HCT116 (cell line): Measurements from ENCODE around the gene MGAT4A.

Source experiments
- EZH2 ChIP-seq: fragments of 200-600 bp; sonication (generic); IDR thresholded peaks from 2 replicates; pipeline ENCODE4 v1.6.1; 2017; ENCODE audit warnings: antibody characterized with exemption, mixed run types
- FOSL1 ChIP-seq: IDR thresholded peaks from 2 replicates; pipeline ENCODE4 v1.6.1; 2012; ENCODE audit warnings: low read depth
- JUND ChIP-seq: IDR thresholded peaks from 2 replicates; pipeline ENCODE4 v1.6.1; 2012
- POLR2A ChIP-seq: IDR thresholded peaks from 2 replicates; pipeline ENCODE4 v1.7.0; 2011; ENCODE audit warnings: borderline replicate concordance; ENCODE audit not compliant: insufficient read depth, insufficient read length; ENCODE audit errors: extremely low read depth
- POLR2AphosphoS5 ChIP-seq: IDR thresholded peaks from 2 replicates; pipeline ENCODE4 v1.6.1; 2011; ENCODE audit warnings: mild to moderate bottlenecking, low read depth, low read length, moderate library complexity
- RAD21 ChIP-seq: IDR thresholded peaks from 2 replicates; pipeline ENCODE4 v1.6.1; 2012; ENCODE audit warnings: low read depth, mild to moderate bottlenecking
- TCF7L2 ChIP-seq: IDR thresholded peaks from 2 replicates; pipeline ENCODE4 v1.7.0; 2011; ENCODE audit warnings: borderline replicate concordance, inconsistent platforms; ENCODE audit not compliant: insufficient read depth, insufficient read length; ENCODE audit errors: extremely low read depth
- TF ChIP-seq, protein P1 (sequence below), 3 experiments: fragments of 200-600 bp in 1 of 3; sonication (generic) in 1 of 3; IDR thresholded peaks in 2 of 3; conservative IDR thresholded peaks in 1 of 3; 2 replicates each; pipeline ENCODE4 v1.5.1; 2012 to 2017; ENCODE audit warnings: low read depth in 2 of 3, low read length in 2 of 3, antibody characterized with exemption in 1 of 3, borderline replicate concordance in 1 of 3, control low read depth in 1 of 3, mild to moderate bottlenecking in 1 of 3, mixed read lengths in 1 of 3, mixed run types in 1 of 3, moderate library complexity in 1 of 3; ENCODE audit not compliant: insufficient read depth in 1 of 3
- TF ChIP-seq, protein P2 (sequence below): IDR thresholded peaks from 2 replicates; pipeline ENCODE4 v1.6.1; 2012
- TF ChIP-seq, protein P3 (sequence below): IDR thresholded peaks from 2 replicates; pipeline ENCODE4 v1.6.1; 2012; ENCODE audit warnings: low read depth
- TF ChIP-seq, protein P4 (sequence below): IDR thresholded peaks from 2 replicates; pipeline ENCODE4 v1.6.1; 2012

DNA sequence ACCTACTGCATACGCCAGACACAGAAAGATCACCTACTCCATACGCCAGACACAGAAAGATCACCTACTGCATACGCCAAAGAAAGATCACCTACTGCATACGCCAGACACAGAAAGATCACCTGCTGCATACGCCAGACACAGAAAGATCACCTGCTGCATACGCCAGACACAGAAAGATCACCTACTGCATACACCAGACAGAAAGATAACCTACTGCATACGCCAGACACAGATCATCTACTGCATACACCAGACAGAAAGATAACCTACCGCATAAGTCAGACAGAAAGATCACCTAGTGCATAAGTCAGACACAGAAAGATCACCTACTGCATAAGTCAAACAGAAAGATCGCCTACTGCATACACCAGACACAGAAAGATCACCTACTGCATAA is 148.4 kb downstream of the MGAT4A start:
- TF ChIP-seq POLR2AphosphoS5 = no peak
- TF ChIP-seq, protein P1, sequence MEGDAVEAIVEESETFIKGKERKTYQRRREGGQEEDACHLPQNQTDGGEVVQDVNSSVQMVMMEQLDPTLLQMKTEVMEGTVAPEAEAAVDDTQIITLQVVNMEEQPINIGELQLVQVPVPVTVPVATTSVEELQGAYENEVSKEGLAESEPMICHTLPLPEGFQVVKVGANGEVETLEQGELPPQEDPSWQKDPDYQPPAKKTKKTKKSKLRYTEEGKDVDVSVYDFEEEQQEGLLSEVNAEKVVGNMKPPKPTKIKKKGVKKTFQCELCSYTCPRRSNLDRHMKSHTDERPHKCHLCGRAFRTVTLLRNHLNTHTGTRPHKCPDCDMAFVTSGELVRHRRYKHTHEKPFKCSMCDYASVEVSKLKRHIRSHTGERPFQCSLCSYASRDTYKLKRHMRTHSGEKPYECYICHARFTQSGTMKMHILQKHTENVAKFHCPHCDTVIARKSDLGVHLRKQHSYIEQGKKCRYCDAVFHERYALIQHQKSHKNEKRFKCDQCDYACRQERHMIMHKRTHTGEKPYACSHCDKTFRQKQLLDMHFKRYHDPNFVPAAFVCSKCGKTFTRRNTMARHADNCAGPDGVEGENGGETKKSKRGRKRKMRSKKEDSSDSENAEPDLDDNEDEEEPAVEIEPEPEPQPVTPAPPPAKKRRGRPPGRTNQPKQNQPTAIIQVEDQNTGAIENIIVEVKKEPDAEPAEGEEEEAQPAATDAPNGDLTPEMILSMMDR (IDR thresholded peaks at IDR 0.05 in 2 of 3, conservative IDR thresholded peaks at IDR 0.05 in 1 of 3; ENCODE audit: borderline replicate concordance in 1 of 3, insufficient read depth in 1 of 3, low read depth in 2 of 3, low read length in 2 of 3) = no peak
- TF ChIP-seq POLR2A = no peak
- TF ChIP-seq, protein P2, sequence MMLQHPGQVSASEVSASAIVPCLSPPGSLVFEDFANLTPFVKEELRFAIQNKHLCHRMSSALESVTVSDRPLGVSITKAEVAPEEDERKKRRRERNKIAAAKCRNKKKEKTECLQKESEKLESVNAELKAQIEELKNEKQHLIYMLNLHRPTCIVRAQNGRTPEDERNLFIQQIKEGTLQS = no peak
- TF ChIP-seq, protein P3, sequence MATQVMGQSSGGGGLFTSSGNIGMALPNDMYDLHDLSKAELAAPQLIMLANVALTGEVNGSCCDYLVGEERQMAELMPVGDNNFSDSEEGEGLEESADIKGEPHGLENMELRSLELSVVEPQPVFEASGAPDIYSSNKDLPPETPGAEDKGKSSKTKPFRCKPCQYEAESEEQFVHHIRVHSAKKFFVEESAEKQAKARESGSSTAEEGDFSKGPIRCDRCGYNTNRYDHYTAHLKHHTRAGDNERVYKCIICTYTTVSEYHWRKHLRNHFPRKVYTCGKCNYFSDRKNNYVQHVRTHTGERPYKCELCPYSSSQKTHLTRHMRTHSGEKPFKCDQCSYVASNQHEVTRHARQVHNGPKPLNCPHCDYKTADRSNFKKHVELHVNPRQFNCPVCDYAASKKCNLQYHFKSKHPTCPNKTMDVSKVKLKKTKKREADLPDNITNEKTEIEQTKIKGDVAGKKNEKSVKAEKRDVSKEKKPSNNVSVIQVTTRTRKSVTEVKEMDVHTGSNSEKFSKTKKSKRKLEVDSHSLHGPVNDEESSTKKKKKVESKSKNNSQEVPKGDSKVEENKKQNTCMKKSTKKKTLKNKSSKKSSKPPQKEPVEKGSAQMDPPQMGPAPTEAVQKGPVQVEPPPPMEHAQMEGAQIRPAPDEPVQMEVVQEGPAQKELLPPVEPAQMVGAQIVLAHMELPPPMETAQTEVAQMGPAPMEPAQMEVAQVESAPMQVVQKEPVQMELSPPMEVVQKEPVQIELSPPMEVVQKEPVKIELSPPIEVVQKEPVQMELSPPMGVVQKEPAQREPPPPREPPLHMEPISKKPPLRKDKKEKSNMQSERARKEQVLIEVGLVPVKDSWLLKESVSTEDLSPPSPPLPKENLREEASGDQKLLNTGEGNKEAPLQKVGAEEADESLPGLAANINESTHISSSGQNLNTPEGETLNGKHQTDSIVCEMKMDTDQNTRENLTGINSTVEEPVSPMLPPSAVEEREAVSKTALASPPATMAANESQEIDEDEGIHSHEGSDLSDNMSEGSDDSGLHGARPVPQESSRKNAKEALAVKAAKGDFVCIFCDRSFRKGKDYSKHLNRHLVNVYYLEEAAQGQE = no peak
- TF ChIP-seq RAD21 = no peak
- TF ChIP-seq FOSL1 = no peak
- no peak for TF ChIP-seq TCF7L2
- no peak for TF ChIP-seq JUND
- no peak for TF ChIP-seq EZH2
- TF ChIP-seq, protein P4, sequence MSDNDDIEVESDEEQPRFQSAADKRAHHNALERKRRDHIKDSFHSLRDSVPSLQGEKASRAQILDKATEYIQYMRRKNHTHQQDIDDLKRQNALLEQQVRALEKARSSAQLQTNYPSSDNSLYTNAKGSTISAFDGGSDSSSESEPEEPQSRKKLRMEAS = no peak
